Esophagus muscularis mucosa (tissue), 4 donors: Measurements from ENCODE around the gene PLXNA3. TPM values are rescaled to one million over a fixed set of nuclear protein-coding genes. Genes with fewer than 3 reads are reported as not detected.

Source experiments
- DNase-seq: peaks from one replicate; pipeline ENCODE4 v3.0.0-alpha.2; 2017; ENCODE audit errors: extremely low spot score
- H3K27ac ChIP-seq, 4 donors: fragments of 200-600 bp; sonication (generic); replicated peaks in 1 of 4; 1 replicate in 3 of 4; 2 replicates in 1 of 4; pipeline ENCODE4 v1.5.1; 2016 to 2019; ENCODE audit warnings: mild to moderate bottlenecking in 1 of 4
- H3K27me3 ChIP-seq, 4 donors: fragments of 200-600 bp; sonication (generic); one replicate each; pipeline versions ENCODE4 v1.5.1 to v1.6.0; 2016 to 2019
- H3K36me3 ChIP-seq, 4 donors: fragments of 200-600 bp; sonication (generic); one replicate each; pipeline ENCODE4 v1.5.1; 2016 to 2019
- H3K4me1 ChIP-seq, 4 donors: fragments of 200-600 bp; sonication (generic); one replicate each; pipeline ENCODE4 v1.5.1; 2016 to 2019
- H3K4me3 ChIP-seq, 4 donors: fragments of 200-600 bp; sonication (generic); 1 replicate in 2 of 4; 2 replicates in 2 of 4; pipeline ENCODE4 v1.5.1; 2016 to 2019; ENCODE audit warnings: mild to moderate bottlenecking in 4 of 4, moderate library complexity in 1 of 4
- H3K9me3 ChIP-seq, 4 donors: fragments of 200-600 bp; sonication (generic); 1 replicate in 3 of 4; 2 replicates in 1 of 4; pipeline ENCODE4 v1.5.1; 2016 to 2019
- CTCF ChIP-seq, 3 experiments: fragments of 200-600 bp in 2 of 3; fragments of 450-650 bp in 1 of 3; sonication (generic) in 2 of 3; IDR thresholded peaks; one replicate each; pipeline ENCODE4 v1.5.1; 2017 to 2019; ENCODE audit warnings: antibody characterized with exemption in 3 of 3, mild to moderate bottlenecking in 2 of 3, moderate library complexity in 1 of 3
- EP300 ChIP-seq: sonication (generic); formaldehyde crosslinking; IDR thresholded peaks from one replicate; pipeline ENCODE4 v1.6.1; 2017; ENCODE audit warnings: antibody characterized with exemption
- POLR2A ChIP-seq: fragments of 450-650 bp; IDR thresholded peaks from one replicate; pipeline ENCODE4 v1.6.1; 2017; ENCODE audit warnings: antibody characterized with exemption, moderate library complexity, mild to moderate bottlenecking, low read depth
- POLR2AphosphoS5 ChIP-seq, 2 donors: sonication (generic); formaldehyde crosslinking; IDR thresholded peaks; one replicate each; pipeline ENCODE4 v1.6.1; 2017; ENCODE audit warnings: antibody characterized with exemption in 2 of 2
- WGBS: methylation state at CpG from one replicate; pipeline ENCODE4 v1.1.5; 2018; 5-methylcytosine and 5-hydroxymethylcytosine counted together
- intact Hi-C: fragments of 100-400 bp; cut with DNase I; formaldehyde crosslinking; loops from one replicate; pipeline ENCODE4 v1.15.1; 2023
- small RNA-seq, 3 donors: library from RNA; depleted of rRNA; stranded (forward); fragments of <200 nt; gene quantifications; one replicate each; pipeline ENCODE3, GENCODE V24; 2016
- total RNA-seq, 4 donors: library from RNA; depleted of rRNA; stranded (reverse); fragments of >200 nt; gene quantifications; one replicate each; pipeline versions ENCODE4 v1.1.0 to v1.2.1, GENCODE V29; 2016

The PLXNA3 gene
- total RNA-seq, 4 donors from 2014 or later, result 2.2 to 17.9 (median 4.3) TPM

- Histone ChIP-seq H3K9me3 (no peaks in the 10 kb centered on the region), H3K36me3 (peaks cover 0 to 5% (median 0%) of the 10 kb centered on the region in 4 donors), H3K4me3 (peak overlapping the region; percentile 66 to 79 (median 66)), H3K27me3 (no peaks in the 10 kb centered on the region), H3K27ac (peak overlapping the region; percentile 80 to 91 (median 90)), H3K4me1 (peaks cover 17 to 32% (median 25%) of the 10 kb centered on the region in 4 donors)
- intact Hi-C loops, result no loop called here
- DNase-seq, result no peak
- TF ChIP-seq EP300, result no peak
- no peak for TF ChIP-seq POLR2AphosphoS5 (IDR thresholded peaks at IDR 0.05)
- TF ChIP-seq CTCF (IDR thresholded peaks at IDR 0.05), result no peak
- TF ChIP-seq POLR2A, result no peak
- 54% methylated on average over 24 of the region's 25 CpGs for WGBS
These were observed 59.2 kb downstream of the PLXNA3 start for GRCh38 chrX:154517101-154517781.

GRCh38 chrX:154519389-154519788 lies 61.3 kb downstream of the PLXNA3 start:
- Histone ChIP-seq H3K27me3 (no peaks in the 10 kb centered on the region), H3K4me1 (peaks cover 17 to 29% (median 25%) of the 10 kb centered on the region in 4 donors), H3K9me3 (no peaks in the 10 kb centered on the region), H3K36me3 (no peaks in the 10 kb centered on the region), H3K4me3 (no peak overlapping the region), H3K27ac (no peak overlapping the region)
- TF ChIP-seq CTCF (IDR thresholded peaks at IDR 0.05) (no peak), POLR2A (no peak), POLR2AphosphoS5 (IDR thresholded peaks at IDR 0.05) (no peak), EP300 (no peak)
- intact Hi-C loops, result no loop called here
- no peak for DNase-seq
- 80% methylated on average over 8 of the region's 8 CpGs for WGBS

GRCh38 chrX:154525606-154526490 lies 67.8 kb downstream of the PLXNA3 start:
- Histone ChIP-seq H3K36me3 (no peaks in the 10 kb centered on the region), H3K4me3 (no peak overlapping the region), H3K27ac (no peak overlapping the region), H3K4me1 (peaks cover 3 to 14% (median 12%) of the 10 kb centered on the region in 4 donors), H3K9me3 (no peaks in the 10 kb centered on the region), H3K27me3 (no peaks in the 10 kb centered on the region)
- WGBS, result 83% methylated on average over 14 of the region's 14 CpGs
- no peak for DNase-seq
- TF ChIP-seq POLR2A, result no peak
- TF ChIP-seq CTCF (IDR thresholded peaks at IDR 0.05), result no peak
- no peak for TF ChIP-seq EP300
- no peak for TF ChIP-seq POLR2AphosphoS5 (IDR thresholded peaks at IDR 0.05)
- intact Hi-C loops, result loop anchor here (5.0 kb wide), 1 partner anchor 39 kb away; the partner anchor contains the start of gene UBL4A

- H3K27me3 ChIP-seq, result no peaks in the 10 kb centered on the region
- DNase-seq, result no peak
- peaks cover 3 to 14% (median 12%) of the 10 kb centered on the region in 4 donors for H3K4me1 ChIP-seq
- intact Hi-C loops, result loop anchor here (5.0 kb wide), 1 partner anchor 40 kb away; the partner anchor contains the start of gene UBL4A
- H3K27ac ChIP-seq, result peak overlapping the region; percentile 67 to 78 (median 74)
- TF ChIP-seq POLR2A (no peak), CTCF (IDR thresholded peaks at IDR 0.05) (peak; percentile 45 to 60 (median 57)), POLR2AphosphoS5 (IDR thresholded peaks at IDR 0.05) (peak; percentile 56 to 65), EP300 (no peak)
- H3K36me3 ChIP-seq, result peaks cover 0 to 9% (median 4%) of the 10 kb centered on the region in 4 donors
- no peaks in the 10 kb centered on the region for H3K9me3 ChIP-seq
- 25% methylated on average over 14 of the region's 15 CpGs for WGBS
- peak overlapping the region; percentile 38 to 43 (median 42) for H3K4me3 ChIP-seq
These were observed 69.0 kb downstream of the PLXNA3 start for GRCh38 chrX:154526901-154527675.

Small RNA genes within 50 kb of the gene (small RNA-seq; reads per million reads assigned to genes)
- gene MIR6858, result 0 to 2.0 (median 0.17) reads per million in 3 donors
- gene RN7SL697P, result 0 reads per million in 3 donors

Other genes with a start within 250 kb of the PLXNA3 start
- gene OPN1MW2, start 238.5 kb upstream of the PLXNA3 start, total RNA-seq, result not detected
- gene OPN1MW3, start 200.7 kb upstream of the PLXNA3 start, total RNA-seq, result not detected
- gene TEX28, start 163.2 kb upstream of the PLXNA3 start, total RNA-seq, result not detected
- not detected for gene TKTL1, start 162.5 kb upstream of the PLXNA3 start, total RNA-seq
- gene FLNA, start 83.6 kb upstream of the PLXNA3 start, total RNA-seq, result over 10,000 TPM in 3 of 4 donors, 1,000 to 10,000 TPM in 1; 8,941 to 16,544 (median 12,362) TPM
- 10 to 100 TPM; 37.0 to 64.7 (median 57.7) TPM for gene EMD, start 79.0 kb upstream of the PLXNA3 start, total RNA-seq
- 1,000 to 10,000 TPM; 2,150 to 7,554 (median 4,519) TPM for gene RPL10, start 59.9 kb upstream of the PLXNA3 start, total RNA-seq
- gene DNASE1L1, start 49.0 kb upstream of the PLXNA3 start, total RNA-seq, result 10 to 100 TPM; 19.9 to 24.3 (median 22.6) TPM
- gene TAFAZZIN, start 46.7 kb upstream of the PLXNA3 start, total RNA-seq, result 10 to 100 TPM; 18.6 to 43.6 (median 32.5) TPM
- gene ATP6AP1, start 29.6 kb upstream of the PLXNA3 start, total RNA-seq, result 10 to 100 TPM; 27.4 to 67.2 (median 34.7) TPM
- gene GDI1, start 21.1 kb upstream of the PLXNA3 start, total RNA-seq, result 100 to 1,000 TPM; 105 to 148 (median 128) TPM
- gene FAM50A, start 14.1 kb upstream of the PLXNA3 start, total RNA-seq, result 10 to 100 TPM; 47.7 to 63.5 (median 56.7) TPM
- gene LAGE3, start 21.0 kb downstream of the PLXNA3 start, total RNA-seq, result 10 to 100 TPM; 14.1 to 21.7 (median 16.9) TPM
- 10 to 100 TPM; 41.7 to 75.8 (median 57.9) TPM for gene UBL4A, start 28.3 kb downstream of the PLXNA3 start, total RNA-seq
- 10 to 100 TPM; 24.5 to 44.9 (median 38.1) TPM for gene SLC10A3, start 32.3 kb downstream of the PLXNA3 start, total RNA-seq
- gene FAM3A, start 58.0 kb downstream of the PLXNA3 start, total RNA-seq, result 10 to 100 TPM; 34.9 to 49.4 (median 40.4) TPM
- 10 to 100 TPM; 22.0 to 43.8 (median 27.3) TPM for gene G6PD, start 88.6 kb downstream of the PLXNA3 start, total RNA-seq
- gene IKBKG, start 89.3 kb downstream of the PLXNA3 start, total RNA-seq, result 10 to 100 TPM; 12.0 to 18.3 (median 17.3) TPM
- gene CTAG1A, start 126.9 kb downstream of the PLXNA3 start, total RNA-seq, result not detected
- gene CTAG1B, start 161.0 kb downstream of the PLXNA3 start, total RNA-seq, result not detected
- not detected for gene CTAG2, start 195.3 kb downstream of the PLXNA3 start, total RNA-seq